CD14-positive monocyte (primary cell): ENCODE measurements around the gene EXOC6B. TPM values are rescaled to one million over a fixed set of nuclear protein-coding genes. Genes with fewer than 3 reads are reported as not detected.

ENCODE experiments used
- DNase-seq, 3 donors: peaks; one replicate each; pipeline ENCODE4 v3.0.0-alpha.2; 2011 to 2022
- H2AFZ ChIP-seq: 2 replicates; pipeline ENCODE4 v1.6.0; 2012; ENCODE audit warnings: mild to moderate bottlenecking, low read depth, low read length, inconsistent platforms; ENCODE audit not compliant: insufficient read depth, poor library complexity, severe bottlenecking
- H3K27ac ChIP-seq, 2 donors: 1 replicate in 1 of 2; 2 replicates in 1 of 2; pipeline ENCODE4 v1.5.1; 2012 to 2013; ENCODE audit warnings: low read length in 2 of 2, control low read depth in 1 of 2, inconsistent platforms in 1 of 2, low read depth in 1 of 2, mild to moderate bottlenecking in 1 of 2
- H3K27me3 ChIP-seq, 2 donors: one replicate each; pipeline versions ENCODE4 v1.6.0 to v1.6.1; 2011 to 2013; ENCODE audit warnings: low read length in 2 of 2; ENCODE audit not compliant: control insufficient read depth in 2 of 2, insufficient read depth in 2 of 2
- H3K36me3 ChIP-seq, 2 donors: replicated peaks in 1 of 2; 1 replicate in 1 of 2; 2 replicates in 1 of 2; pipeline versions ENCODE4 v1.5.1 to v1.6.1; 2012 to 2013; ENCODE audit warnings: low read length in 2 of 2, control low read depth in 1 of 2, inconsistent platforms in 1 of 2, mild to moderate bottlenecking in 1 of 2; ENCODE audit not compliant: insufficient read depth in 2 of 2, control insufficient read depth in 1 of 2
- H3K4me1 ChIP-seq, 2 donors: 1 replicate in 1 of 2; 2 replicates in 1 of 2; pipeline versions ENCODE4 v1.5.1 to v1.6.1; 2012 to 2013; ENCODE audit warnings: low read length in 2 of 2, control low read depth in 1 of 2, inconsistent platforms in 1 of 2, mild to moderate bottlenecking in 1 of 2, moderate library complexity in 1 of 2; ENCODE audit not compliant: insufficient read depth in 2 of 2, control insufficient read depth in 1 of 2
- H3K4me2 ChIP-seq: replicated peaks from 2 replicates; pipeline ENCODE3; 2012; ENCODE audit warnings: low read length, moderate library complexity, mild to moderate bottlenecking; ENCODE audit not compliant: poor library complexity, severe bottlenecking; ENCODE audit errors: extremely low read depth
- H3K4me3 ChIP-seq, 3 experiments: fragments of 200-600 bp in 1 of 3; sonication (generic) in 1 of 3; replicated peaks in 1 of 3; 1 replicate in 2 of 3; 2 replicates in 1 of 3; pipeline ENCODE4 v1.5.1; 2011 to 2013; ENCODE audit warnings: low read length in 3 of 3, mild to moderate bottlenecking in 3 of 3, control low read depth in 2 of 3, low read depth in 2 of 3, inconsistent platforms in 1 of 3, moderate library complexity in 1 of 3
- H3K79me2 ChIP-seq: 2 replicates; pipeline ENCODE4 v1.6.0; 2012; ENCODE audit warnings: mild to moderate bottlenecking, control low read depth, inconsistent platforms, low read length, moderate library complexity; ENCODE audit not compliant: insufficient read depth
- H3K9ac ChIP-seq: 2 replicates; pipeline ENCODE4 v1.6.0; 2017; ENCODE audit warnings: low read length, mild to moderate bottlenecking; ENCODE audit not compliant: insufficient read depth, poor library complexity, severe bottlenecking
- H3K9me3 ChIP-seq, 2 donors: replicated peaks in 1 of 2; 1 replicate in 1 of 2; 2 replicates in 1 of 2; pipeline versions ENCODE4 v1.5.1 to v1.6.1; 2012 to 2013; ENCODE audit warnings: low read length in 2 of 2, control low read depth in 1 of 2; ENCODE audit not compliant: control insufficient read depth in 1 of 2, insufficient read depth in 1 of 2
- H4K20me1 ChIP-seq: 2 replicates; pipeline ENCODE4 v1.6.0; 2012; ENCODE audit warnings: mild to moderate bottlenecking, low read length, control low read depth, moderate library complexity; ENCODE audit not compliant: insufficient read depth
- H3K27ac Mint-ChIP-seq, 7 donors: one replicate each; pipeline ENCODE4 v1.8.0; 2020; ENCODE audit warnings: mild to moderate bottlenecking in 7 of 7, mixed read lengths in 7 of 7, moderate library complexity in 6 of 7, inconsistent platforms in 2 of 7
- H3K27me3 Mint-ChIP-seq, 3 donors: one replicate each; pipeline ENCODE4 v1.8.0; 2021 to 2022; ENCODE audit warnings: low read depth in 3 of 3, mild to moderate bottlenecking in 3 of 3, mixed read lengths in 3 of 3, moderate library complexity in 3 of 3, inconsistent platforms in 1 of 3
- H3K36me3 Mint-ChIP-seq, 2 donors: one replicate each; pipeline ENCODE4 v1.8.0; 2020; ENCODE audit warnings: mixed read lengths in 2 of 2, inconsistent platforms in 1 of 2, mild to moderate bottlenecking in 1 of 2
- H3K4me1 Mint-ChIP-seq: one replicate; pipeline ENCODE4 v1.8.0; 2020; ENCODE audit warnings: mild to moderate bottlenecking, mixed read lengths
- H3K4me3 Mint-ChIP-seq, 2 donors: one replicate each; pipeline ENCODE4 v1.8.0; 2020; ENCODE audit warnings: mild to moderate bottlenecking in 2 of 2, mixed read lengths in 2 of 2, moderate library complexity in 1 of 2
- H3K9me3 Mint-ChIP-seq, 7 donors: one replicate each; pipeline ENCODE4 v1.8.0; 2020 to 2022; ENCODE audit warnings: mixed read lengths in 7 of 7, mild to moderate bottlenecking in 6 of 7, moderate library complexity in 6 of 7, inconsistent platforms in 2 of 7
- WGBS: methylation state at CpG from one replicate; pipeline ENCODE4 v1.1.5; 2013; ENCODE audit warnings: missing lambda C conversion rate; ENCODE audit not compliant: insufficient coverage; 5-methylcytosine and 5-hydroxymethylcytosine counted together
- intact Hi-C, 2 donors: fragments of 100-400 bp; cut with micrococcal nuclease; formaldehyde crosslinking; loops; one replicate each; pipeline versions ENCODE4 v1.15.0 to v1.15.1; 2023
- polyA plus RNA-seq, 3 donors: library from polyadenylated mRNA; depleted of rRNA in 1 of 3; unstranded in 2 of 3; stranded (reverse) in 1 of 3; fragments of 300-500 nt in 2 of 3; fragments of >200 nt in 1 of 3; fragmentation: Illumina TruSeq in 2 of 3; gene quantifications; 1 replicate in 2 of 3; 2 replicates in 1 of 3; pipeline ENCODE4 v1.2.3, GENCODE V29; 2012 to 2021
- TF ChIP-seq, protein P1 (sequence below): fragments of 200-600 bp; IDR thresholded peaks from one replicate; pipeline ENCODE4 v1.8.0; 2022; ENCODE audit warnings: antibody characterized with exemption, mild to moderate bottlenecking

Gene EXOC6B
- polyA plus RNA-seq, 3 donors, result 1.8 to 2.8 (median 2.1) TPM

DNA sequence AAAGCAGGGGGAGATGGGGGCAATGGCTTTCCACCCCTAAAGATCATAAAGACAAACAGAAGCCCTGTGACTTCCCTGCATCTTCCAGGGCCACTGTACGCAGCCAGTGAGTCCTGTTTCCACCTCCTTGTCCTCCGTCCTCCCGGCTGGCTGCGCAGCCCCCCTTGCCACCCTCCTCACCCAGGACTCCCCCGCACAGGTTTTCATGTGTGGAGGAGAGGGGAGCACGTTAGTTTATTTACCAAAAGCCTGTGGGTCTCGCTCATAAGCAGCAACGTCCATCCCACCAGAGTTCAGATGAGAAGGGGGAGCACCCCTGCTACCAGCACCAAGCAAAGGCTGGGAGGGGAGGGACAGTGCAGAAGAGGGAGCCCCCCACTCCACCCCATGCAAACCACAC, 689.9 kb downstream of the EXOC6B start:
- Histone ChIP-seq H3K4me2 (no peak overlapping the region), H3K4me1 (no peaks in the 10 kb centered on the region), H3K27me3 (no peaks in the 10 kb centered on the region), H4K20me1 (no peaks in the 10 kb centered on the region), H3K4me3 (no peak overlapping the region), H3K9ac (no peak overlapping the region), H3K36me3 (no peaks in the 10 kb centered on the region), H3K79me2 (no peaks in the 10 kb centered on the region), H3K27ac (no peak overlapping the region), H2AFZ (no peak overlapping the region), H3K9me3 (no peaks in the 10 kb centered on the region)
- no peak for DNase-seq
- TF ChIP-seq, protein P1, sequence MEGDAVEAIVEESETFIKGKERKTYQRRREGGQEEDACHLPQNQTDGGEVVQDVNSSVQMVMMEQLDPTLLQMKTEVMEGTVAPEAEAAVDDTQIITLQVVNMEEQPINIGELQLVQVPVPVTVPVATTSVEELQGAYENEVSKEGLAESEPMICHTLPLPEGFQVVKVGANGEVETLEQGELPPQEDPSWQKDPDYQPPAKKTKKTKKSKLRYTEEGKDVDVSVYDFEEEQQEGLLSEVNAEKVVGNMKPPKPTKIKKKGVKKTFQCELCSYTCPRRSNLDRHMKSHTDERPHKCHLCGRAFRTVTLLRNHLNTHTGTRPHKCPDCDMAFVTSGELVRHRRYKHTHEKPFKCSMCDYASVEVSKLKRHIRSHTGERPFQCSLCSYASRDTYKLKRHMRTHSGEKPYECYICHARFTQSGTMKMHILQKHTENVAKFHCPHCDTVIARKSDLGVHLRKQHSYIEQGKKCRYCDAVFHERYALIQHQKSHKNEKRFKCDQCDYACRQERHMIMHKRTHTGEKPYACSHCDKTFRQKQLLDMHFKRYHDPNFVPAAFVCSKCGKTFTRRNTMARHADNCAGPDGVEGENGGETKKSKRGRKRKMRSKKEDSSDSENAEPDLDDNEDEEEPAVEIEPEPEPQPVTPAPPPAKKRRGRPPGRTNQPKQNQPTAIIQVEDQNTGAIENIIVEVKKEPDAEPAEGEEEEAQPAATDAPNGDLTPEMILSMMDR, result no peak
- Mint-ChIP-seq H3K9me3 (peaks cover 0 to 2% (median 0%) of the 10 kb centered on the region in 7 donors), H3K27me3 (peaks cover 2 to 10% (median 7%) of the 10 kb centered on the region in 3 donors), H3K4me3 (no peak overlapping the region), H3K27ac (no peak overlapping the region), H3K36me3 (no peaks in the 10 kb centered on the region), H3K4me1 (no peaks in the 10 kb centered on the region)
- WGBS, result no CpG with 5 or more reads among the region's 8 CpGs
- intact Hi-C loops, result no loop called here

DNA sequence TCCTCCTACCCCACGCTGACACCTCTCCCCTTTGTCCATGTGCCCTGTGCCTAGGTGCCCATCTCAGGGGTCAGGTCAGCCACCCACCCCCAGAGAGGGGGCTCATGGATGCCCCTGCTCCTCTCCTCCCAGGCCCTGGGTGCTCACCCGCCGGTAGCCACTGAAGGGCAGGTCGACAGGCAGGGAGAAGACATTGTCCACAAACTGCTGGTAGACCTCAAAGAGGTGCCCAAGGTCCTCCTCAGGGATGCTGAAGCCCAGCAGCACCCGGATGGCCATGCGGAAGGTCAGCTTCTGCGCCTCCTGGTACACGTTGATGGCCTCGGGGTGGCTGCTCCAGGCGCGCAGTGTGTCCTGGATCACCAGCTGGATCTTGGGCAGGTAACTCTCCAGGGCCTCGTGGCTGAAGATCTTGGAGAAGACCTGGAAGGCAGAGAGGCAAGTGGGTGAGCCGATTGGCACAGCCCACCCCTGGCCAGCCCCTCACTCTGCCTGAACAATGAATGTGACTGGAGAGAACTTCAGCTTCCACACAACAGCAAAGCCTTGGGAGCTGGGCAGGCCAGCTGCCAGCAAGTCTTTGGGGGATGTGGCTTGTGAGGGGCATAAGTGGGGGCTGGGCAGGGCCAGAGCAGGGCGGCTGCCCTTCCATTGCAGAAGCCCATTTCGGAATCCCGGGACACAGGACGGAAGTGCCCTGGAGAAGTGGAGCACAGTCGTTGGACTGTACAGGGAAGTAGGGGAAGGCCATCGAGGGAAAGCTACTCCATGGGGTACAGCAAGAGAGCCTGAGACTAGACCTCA, 690.6 kb downstream of the EXOC6B start:
- no peak overlapping the region for H3K4me3 Mint-ChIP-seq
- no peaks in the 10 kb centered on the region for H3K36me3 ChIP-seq
- H3K79me2 ChIP-seq, result no peaks in the 10 kb centered on the region
- H3K9me3 Mint-ChIP-seq, result peaks cover 0 to 2% (median 0%) of the 10 kb centered on the region in 7 donors
- intact Hi-C loops, result no loop called here
- no peak overlapping the region for H3K4me3 ChIP-seq
- no peaks in the 10 kb centered on the region for H3K4me1 ChIP-seq
- H3K27me3 ChIP-seq, result no peaks in the 10 kb centered on the region
- H3K4me2 ChIP-seq, result no peak overlapping the region
- no peak overlapping the region for H3K27ac ChIP-seq
- no peaks in the 10 kb centered on the region for H3K36me3 Mint-ChIP-seq
- no peaks in the 10 kb centered on the region for H3K9me3 ChIP-seq
- no peaks in the 10 kb centered on the region for H3K4me1 Mint-ChIP-seq
- H4K20me1 ChIP-seq, result no peaks in the 10 kb centered on the region
- WGBS, result 91% methylated on average over 19 of the region's 19 CpGs
- no peak overlapping the region for H3K27ac Mint-ChIP-seq
- TF ChIP-seq, protein P1, result no peak
- H2AFZ ChIP-seq, result no peak overlapping the region
- H3K27me3 Mint-ChIP-seq, result peaks cover 6 to 16% (median 11%) of the 10 kb centered on the region in 3 donors
- H3K9ac ChIP-seq, result no peak overlapping the region
- DNase-seq, result no peak
